ENCODE results near the gene ZBED6.
A peak's percentile ranks its signal among the peaks of the same experiment; 100 is the strongest.
"Not testable (repeated sequence)": the region's sequence is repeated elsewhere in the genome, so short reads cannot be mapped to it uniquely, and the experiment has no call there.

Gene ZBED6

DNA sequence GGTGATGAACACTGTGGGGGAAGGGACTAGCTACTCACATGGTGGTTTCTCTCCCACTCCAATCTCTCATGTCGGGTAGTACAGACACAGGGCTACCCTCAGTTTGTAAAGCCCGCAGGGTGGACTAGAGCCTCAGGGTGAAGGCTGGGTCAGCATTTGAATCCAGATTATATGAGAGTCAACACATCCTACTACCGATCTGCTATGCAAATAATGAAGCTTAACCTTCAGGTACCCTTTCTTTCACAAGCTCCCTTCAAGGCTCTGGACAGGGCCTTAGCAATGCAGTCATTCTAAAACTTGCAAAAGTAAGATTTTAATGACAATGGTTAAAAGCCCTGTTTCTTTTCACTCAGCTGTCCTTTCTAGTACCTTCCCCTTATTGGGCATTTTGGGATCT lies 5.5 kb upstream of the ZBED6 start:
- no peak for DNase-seq

DNA sequence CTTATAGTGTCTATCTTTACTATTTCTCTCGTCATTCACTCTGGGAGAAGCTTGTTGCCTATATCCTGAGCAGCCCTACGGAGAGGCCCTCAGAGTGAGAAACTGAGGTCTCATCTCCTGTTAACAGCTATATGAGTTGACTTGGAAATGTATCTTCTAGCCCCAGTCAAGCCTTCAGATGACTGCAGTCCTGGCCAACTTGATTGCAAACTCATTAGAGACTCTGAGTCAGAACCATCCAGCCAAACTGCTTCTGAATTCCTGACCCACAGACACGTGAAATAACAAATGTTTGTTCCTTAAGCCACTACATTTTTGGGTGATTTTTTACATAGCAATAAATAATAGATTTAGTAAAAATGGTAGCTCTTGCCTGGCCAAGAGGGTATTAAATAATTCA lies 3.9 kb upstream of the ZBED6 start:
- no peak for DNase-seq

DNA sequence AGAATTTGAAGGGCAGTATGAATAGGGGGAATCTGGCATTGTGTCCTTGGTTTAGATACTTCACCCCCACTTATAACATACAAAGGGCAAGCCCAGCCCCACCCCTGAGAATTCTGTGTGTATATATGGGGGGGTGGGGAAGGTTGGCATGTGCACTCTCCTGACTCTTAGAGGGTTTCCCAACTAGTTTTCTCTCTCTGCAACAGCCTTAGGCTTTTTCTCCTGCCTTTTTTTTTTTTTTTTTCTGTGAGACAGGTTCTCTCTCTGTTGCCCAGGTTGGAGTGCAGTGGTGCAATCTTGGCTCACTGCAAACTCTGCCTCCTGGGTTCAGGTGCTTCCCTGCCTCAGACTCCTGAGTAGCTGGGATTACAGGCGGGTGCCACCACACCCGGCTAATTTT lies 2.9 kb upstream of the ZBED6 start:
- DNase-seq: no peak

DNA sequence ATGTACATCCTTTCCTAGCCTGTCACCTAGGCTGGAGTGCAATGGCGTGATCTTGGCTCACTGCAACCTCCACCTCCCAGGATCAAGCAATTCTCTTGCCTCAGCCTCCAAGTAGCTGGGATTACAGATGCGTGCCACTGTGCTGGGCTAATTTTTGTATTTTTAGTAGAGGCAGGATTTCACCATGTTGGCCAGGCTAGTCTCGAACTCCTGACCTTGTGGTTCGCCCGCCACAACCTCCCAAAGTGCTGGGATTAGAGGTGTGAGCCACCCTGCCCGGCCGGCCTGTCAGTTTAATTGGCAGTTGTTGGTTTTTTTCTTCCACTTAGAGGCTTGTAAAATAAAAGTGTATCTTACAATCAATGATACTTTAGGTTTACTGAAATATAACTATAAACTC lies 1.9 kb upstream of the ZBED6 start:
- DNase-seq: not testable (repeated sequence)

DNA sequence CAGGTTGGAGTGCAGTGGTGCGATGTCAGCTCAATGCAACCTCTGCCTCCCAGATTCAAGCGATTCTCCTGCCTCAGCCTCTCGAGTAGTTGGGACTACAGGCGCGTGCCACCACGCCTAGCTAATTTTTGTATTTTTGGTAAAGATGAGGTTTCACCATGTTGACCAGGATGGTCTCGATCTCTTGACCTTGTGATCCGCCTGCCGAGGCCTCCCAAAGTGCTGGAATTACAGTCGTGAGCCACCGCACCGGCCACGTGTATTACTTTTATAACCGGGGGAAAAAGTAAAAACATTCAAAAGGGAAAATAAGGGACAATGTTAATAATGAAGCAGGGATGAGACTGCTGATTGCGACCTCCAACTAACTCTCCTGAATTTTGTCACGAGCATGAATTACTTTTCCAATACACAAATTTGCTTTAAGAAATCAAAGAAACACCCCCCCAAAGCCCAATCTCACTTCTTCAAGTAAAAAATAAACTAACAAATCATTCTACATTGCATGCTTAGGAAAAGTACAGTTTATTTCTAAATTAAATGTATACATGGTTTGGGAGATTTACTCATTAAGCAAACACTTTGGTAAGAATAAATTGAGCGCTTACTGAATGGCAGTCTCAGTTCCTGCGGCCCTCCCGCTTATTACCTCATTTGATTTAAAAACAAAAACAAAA lies 521 bp upstream of the ZBED6 start:
- DNase-seq: no peak

DNA sequence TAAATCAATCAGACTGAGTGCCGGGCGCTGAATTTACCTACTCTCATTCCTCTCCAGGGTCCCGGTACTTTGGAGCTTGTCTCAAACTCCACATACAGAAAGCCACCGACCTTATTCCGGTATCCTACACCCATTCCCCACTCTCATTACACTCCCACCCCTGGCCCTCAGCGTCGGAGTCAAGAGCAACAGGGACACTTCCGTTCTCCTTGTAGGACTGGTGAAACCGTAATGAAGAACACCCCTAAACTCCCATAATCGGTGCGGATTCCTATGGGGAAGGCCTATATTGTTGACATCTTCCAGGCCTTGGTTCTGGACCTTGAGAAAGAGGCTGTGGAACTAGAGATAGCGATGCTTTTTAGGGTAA lies 798 bp downstream of the ZBED6 start:
- peak; percentile 14 for DNase-seq

DNA sequence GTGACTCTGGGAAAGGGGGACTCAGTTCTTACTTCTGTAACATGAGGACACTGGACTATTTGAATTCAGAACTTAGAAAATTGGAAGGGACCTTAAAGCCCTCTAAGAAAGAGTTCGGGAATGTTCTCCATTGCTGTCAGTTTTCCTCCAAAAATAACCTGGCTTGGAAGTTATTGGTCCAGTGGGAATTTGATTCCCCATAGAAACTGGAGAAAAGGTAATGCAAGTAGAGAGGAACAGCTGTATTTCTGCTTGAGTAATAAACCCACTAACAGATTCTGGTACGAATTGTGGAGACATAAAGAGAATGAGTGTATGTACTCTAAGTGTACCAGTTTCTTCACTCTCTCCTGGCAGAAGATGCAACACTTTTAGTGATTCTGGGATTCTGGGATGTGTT lies 1.8 kb downstream of the ZBED6 start:
- no peak for DNase-seq

DNA sequence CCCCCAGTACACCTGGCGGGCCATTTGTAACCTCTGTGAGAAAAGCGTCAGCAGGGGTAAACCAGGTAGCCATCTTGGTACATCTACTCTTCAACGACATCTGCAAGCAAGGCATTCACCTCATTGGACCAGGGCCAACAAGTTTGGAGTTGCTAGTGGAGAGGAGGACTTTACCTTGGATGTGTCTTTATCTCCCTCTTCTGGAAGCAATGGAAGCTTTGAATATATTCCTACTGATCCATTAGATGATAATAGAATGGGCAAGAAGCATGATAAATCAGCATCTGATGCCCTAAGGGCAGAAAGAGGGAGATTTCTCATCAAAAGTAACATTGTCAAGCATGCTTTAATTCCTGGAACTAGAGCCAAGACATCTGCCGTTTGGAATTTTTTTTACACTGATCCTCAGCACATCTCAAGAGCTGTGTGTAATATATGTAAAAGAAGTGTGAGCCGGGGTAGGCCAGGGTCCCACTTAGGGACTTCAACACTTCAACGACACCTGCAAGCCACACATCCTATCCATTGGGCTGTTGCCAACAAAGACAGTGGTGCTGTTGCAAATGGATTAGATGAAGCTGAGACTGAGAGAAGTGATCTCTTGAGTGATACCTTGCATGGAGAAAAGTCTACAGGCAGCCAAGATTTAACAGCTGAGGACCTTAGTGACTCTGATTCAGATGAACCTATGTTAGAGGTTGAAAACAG lies 2.7 kb downstream of the ZBED6 start:
- DNase-seq: no peak

DNA sequence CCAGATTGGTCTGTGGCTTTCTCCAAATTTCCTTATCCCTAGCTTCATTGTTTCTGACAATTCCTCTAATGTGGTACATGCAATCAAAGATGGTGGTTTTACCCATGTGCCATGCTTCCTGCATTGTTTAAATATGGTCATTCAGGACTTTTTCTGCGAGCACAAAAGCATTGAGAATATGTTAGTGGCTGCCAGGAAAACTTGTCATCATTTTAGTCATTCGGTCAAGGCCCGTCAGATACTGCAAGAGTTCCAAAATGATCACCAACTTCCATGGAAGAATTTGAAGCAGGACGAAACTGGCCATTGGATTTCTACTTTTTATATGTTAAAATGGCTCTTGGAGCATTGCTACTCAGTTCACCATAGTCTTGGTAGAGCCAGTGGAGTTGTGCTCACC lies 3.7 kb downstream of the ZBED6 start:
- DNase-seq: no peak

DNA sequence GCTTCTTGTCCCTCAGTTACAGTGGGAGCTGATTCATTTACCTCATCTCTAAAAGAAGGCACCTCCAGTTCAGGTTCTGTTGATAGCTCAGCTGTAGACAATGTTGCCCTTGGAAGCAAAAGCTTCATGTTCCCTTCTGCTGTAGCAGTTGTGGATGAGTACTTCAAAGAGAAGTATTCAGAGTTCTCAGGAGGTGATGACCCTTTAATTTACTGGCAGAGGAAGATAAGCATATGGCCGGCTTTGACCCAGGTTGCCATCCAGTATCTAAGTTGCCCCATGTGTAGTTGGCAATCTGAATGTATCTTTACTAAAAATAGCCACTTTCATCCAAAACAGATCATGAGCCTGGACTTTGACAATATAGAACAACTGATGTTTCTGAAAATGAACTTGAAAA lies 4.5 kb downstream of the ZBED6 start:
- no peak for DNase-seq

DNA sequence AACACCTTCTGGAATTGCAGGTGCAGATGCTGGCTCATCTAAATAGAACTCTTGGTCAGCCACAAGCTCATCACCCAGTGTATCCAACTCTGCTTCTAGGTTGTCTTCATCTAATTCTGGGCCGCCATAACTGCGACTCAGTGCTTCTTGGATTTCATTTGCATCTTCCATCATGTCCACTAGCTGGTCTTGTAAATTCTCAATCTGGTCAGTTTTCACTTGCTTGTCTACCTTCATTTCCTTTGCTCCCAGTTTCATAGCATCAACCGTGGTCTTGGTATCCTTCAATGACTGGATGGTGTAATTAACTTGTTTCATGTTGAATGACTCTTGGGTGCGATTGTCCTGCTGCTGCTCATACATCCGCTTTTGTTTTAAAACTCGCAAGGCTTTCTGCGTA lies 10.3 kb downstream of the ZBED6 start:
- DNase-seq: no peak

DNA sequence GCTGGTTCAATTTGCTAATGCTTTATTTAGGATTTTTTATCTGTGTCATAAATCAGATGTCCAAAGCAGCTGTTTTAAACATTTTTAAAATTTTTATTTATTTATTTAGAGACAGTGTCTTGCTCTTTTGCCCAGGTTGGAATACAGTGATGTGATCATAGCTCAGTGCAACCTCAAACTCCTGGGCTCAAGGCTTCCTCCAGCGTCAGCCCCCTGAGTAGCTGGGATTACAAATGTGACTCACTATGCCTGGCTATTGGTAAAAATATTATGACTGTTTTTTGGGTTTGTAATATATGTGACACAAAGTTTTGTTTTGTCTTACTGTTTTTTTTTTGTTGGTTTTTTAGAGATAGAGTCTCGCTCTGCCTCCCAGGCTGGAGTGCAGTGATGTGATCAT lies 11.8 kb downstream of the ZBED6 start:
- DNase-seq: no peak

DNA sequence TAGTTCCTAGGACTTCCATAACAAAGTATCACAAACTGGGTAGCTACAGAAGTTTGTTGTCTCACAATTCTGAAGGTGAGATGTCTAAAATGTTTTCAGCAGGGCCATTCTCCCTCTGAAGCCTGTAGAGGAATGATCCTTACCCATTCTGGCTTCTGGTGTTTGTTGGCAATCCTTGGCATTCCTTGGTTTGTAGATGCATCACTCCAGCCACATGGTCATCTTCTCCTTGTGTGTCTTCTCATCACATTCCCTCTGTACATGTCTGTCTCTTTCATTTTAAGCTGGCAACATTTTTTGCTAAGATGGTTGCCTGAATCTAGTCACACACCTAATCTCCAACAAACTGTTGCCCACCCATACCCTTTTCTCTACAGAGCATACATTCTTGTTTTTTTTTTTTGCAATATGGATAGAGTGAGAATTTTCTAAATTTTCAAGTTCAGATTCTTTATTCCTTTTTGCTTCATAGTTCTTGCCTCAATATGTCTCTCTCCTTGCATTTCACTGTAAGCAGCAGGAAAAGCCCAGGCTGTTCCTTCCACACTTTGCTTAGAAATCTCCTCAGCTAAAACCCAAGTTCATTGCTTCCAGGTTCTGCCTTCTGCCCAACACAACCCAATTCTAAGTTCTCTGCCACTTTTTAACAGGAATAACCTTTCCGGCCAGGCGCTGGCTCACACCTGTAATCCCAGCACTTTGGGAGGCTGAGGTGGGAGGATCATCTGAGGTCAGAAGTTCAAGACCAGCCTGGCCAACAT lies 18.3 kb downstream of the ZBED6 start:
- no peak for DNase-seq

DNA sequence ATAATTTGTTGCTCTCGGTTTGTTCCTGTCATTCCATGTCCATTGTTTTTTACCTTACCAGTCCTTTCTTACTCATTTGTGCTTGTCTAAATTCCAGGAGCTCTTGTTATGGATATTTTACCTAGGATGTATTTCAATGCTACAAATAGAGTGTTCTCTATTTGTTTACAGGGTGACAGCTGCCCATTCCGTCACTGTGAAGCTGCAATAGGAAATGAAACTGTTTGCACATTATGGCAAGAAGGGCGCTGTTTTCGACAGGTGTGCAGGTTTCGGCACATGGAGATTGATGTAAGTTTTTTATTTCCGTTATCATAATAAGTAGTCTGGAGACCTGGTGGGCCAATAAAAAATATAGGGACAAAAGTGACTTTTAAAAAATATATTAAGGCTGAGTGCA lies 23.0 kb downstream of the ZBED6 start:
- no peak for DNase-seq

DNA sequence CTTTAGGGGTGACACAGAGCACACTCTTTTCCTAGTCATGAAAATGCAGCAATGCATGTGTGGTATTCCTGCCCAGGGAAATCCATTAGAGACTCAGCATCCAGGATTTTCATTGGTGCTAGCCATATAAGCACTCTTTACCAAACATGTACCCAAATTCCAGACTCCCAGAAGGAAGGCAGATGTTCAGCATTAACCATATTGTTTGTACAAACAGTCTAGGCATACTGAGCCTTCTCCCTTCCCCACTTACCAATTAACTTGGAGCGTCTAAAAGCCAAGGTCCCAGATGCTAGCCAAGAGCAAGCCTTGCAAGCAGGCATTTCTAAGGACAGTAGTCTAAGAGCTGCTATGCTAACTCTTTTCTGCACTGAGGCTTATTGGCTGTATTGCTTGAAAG lies 27.9 kb downstream of the ZBED6 start:
- DNase-seq: no peak

DNA sequence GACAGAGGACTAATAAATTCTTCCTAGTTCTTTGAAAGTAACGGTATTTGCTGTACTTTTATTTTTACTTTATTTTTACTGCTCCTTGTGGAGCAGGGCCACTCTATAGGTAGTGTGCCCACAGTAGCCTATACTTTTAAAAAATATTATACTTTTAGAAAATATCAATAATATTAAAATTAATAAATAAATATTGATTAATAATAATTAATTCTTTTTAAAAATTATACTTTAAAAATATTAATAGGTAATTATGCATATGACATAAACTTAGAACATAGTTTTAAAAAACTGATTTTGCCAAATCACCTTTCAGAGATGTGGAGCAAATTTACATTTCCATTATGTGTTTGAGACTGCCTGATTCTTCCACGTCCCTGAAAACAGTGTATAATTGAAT lies 30.8 kb downstream of the ZBED6 start:
- DNase-seq: no peak

DNA sequence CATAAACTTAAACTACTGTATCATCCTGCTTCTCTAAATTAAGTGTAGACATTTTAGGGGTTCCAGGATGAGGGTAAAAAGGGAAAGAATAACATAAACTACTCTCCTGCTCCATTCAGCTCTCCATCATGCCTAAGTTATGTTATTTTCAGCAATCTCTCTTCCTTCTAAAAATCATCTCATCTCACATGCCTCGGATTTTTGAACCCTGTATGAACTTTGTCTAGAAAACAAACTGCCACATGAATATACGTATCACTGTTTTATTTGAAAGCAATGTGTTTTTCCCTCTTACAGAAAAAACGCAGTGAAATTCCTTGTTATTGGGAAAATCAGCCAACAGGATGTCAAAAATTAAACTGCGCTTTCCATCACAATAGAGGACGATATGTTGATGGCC lies 32.6 kb downstream of the ZBED6 start:
- no peak for DNase-seq

DNA sequence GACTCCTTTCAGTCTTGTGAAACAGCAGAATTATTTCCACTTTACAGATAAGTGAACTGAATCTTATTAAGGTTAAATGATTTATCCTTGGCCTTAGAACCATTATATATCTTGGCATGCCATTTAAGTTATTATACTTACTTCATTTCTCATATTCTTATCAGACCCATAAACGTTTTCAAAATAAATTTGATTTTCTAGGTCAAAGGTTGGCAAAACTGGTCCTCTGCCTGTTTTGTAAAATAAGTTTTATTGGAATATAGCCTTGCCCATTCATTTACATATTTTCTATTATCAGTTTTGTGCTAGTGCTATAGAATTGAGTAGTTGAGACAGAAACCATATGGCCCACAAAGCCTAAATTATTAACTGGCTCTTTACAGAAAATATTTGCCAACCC lies 33.1 kb downstream of the ZBED6 start:
- DNase-seq: no peak

DNA sequence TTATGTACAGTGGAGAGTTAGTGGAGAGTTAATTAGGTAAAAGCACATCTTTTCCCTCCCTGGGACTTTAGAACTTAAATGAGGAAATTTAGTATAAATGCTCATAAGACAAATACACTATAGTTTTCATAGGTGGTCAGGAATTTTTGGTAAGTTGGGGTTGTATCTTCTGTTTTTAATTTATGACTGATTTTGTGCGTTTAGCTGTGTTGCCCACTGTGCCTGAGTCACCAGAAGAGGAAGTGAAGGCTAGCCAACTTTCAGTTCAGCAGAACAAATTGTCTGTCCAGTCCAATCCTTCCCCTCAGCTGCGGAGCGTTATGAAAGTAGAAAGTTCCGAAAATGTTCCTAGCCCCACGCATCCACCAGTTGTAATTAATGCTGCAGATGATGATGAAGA lies 33.8 kb downstream of the ZBED6 start:
- not testable (repeated sequence) for DNase-seq

DNA sequence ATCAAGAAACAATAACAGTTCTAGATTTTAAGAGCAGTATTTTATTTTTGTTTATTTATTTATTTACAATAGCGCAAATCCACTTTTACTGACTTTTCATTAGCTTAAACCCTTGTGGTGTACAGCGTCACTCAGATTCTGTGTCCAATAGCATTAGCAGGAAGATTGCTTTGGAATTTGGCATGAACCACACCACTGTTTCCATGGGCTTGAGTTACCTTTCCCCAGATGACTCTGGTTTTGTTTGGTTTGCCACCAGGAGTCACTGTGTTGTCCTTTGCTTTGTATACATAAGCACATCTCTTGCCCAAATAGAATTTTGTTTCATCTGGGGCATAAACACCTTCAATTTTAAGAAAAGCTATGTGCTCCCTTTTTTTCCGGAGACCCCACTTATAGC lies 40.1 kb downstream of the ZBED6 start:
- no peak for DNase-seq

DNA sequence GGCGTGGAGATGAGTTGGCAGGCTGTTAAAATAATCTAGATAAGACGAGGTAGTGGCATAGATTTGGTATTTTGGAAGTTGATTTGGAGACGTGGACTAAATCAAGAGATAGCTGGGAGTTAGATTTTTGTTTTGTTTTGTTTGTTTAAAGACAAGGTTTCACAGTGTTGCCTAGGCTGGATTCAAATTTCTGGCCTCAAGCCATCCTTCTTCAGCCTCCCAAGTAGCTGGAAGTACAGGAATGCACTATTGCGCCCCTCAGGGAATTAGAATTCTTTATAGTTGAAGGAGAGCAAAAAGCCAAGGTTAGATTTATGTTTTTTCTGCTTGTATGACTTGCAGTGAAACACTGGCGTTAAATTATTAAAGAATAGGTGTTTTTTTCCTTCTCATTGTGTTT lies 43.7 kb downstream of the ZBED6 start:
- DNase-seq: no peak

DNA sequence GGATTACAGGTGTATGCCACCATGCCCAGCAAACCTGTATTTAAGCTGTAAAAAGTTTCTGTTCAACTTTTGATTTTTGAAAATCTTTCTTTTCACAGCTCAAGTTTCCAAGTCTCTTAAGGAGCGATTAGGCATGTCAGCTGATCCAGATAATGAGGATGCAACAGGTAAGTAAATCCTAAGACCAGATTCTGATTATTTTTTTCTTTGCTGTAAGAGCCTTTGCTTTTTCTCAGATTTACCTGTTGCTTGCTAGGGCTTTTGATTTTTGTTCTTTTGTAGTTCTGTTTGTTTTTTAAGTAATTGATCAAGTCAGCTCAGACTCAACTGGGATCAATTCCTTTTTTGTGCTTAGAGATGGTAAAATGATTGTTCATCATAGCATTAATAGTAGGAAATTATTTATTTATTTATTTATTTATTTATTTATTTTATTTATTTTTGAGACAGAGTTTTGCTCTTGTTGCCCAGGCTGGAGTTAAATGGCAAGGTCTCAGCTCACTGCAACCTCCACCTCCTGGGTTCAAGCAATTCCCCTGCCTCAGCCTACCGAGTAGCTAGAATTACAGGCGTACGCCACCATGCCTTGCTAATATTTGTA lies 44.9 kb downstream of the ZBED6 start:
- no peak for DNase-seq

DNA sequence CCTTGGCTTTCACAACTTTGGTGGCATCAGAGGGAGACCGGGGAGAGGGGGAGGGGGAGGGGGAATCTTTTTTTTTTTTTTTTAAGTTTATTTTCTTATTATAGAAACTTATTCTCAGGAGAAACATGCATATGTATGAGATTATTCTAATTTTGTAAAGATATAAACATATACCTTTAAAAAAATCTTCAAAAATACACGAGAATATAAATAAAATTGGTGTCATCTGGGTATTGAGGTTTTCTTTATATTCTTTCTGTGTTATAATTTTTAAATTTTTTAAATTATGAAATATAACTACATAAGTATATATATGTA lies 47.1 kb downstream of the ZBED6 start:
- no peak for DNase-seq

DNA sequence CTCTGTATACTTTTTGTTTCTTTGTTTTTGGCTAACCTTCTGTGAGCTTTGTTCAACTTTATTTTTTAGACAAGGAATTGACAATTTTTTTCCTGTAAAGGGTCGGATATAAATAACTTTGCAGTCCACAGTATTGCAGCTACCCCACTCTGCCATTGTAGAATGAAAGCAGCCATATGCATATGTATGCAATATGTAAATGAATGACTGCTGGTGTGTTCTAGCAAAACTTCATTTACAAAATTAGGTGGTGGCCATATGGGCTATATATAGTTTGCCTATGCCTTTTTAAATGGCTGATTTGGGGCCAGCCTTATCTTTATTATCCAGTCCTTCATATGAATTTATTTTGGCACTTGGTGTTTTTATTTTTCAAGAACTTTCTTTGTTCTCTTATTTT lies 48.0 kb downstream of the ZBED6 start:
- DNase-seq: no peak

Measured in activated effector memory CD4-positive, alpha-beta T cell treated with Interleukin-2 at 50 U/mL for 16 hours (primary cell).